Head of caudate nucleus (tissue), 42 donors: ENCODE data around the gene CCM2L.

Experiments used
- DNase-seq, 42 donors: peaks; one replicate each; pipeline versions ENCODE4 v3.0.0 to v3.0.0-alpha.2; 2020 to 2021; ENCODE audit warnings: mixed read lengths in 7 of 42
- intact Hi-C: fragments of 100-400 bp; cut with DNase I; formaldehyde crosslinking; loops from one replicate; pipeline ENCODE4 v1.15.0; 2022

CCM2L gene

DNA sequence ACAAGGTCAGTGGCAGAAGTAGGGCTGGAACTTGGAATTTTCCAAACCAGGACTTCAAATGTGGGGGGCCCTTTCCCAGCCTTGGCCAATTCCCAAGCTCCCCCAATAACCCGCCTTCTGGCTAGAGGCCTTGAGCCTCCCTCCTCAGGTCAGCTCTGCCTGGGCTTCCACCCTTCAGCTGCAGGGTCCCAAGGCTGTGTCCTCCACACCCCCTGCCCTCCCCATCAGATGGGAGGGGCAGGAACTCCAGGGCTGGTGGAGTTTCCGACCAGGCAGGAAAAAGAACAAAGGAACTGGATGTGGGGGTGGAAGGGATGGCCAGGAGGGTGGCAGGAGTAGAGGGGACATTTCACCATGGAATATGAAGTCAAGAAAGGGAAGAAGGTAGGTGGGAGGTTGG lies at the start of gene CCM2L:
CCM2L (plus strand) TSS at position 338 of the 400 bp plus-strand sequence; CDS start at position 355, 17 bp downstream.
- intact Hi-C loops, result no loop called here
- DNase-seq, result no peak

GRCh38 chr20:31962761-31963160 lies 47.5 kb upstream of the CCM2L start:
- DNase-seq, result no peak
- intact Hi-C loops, result no loop called here

DNA sequence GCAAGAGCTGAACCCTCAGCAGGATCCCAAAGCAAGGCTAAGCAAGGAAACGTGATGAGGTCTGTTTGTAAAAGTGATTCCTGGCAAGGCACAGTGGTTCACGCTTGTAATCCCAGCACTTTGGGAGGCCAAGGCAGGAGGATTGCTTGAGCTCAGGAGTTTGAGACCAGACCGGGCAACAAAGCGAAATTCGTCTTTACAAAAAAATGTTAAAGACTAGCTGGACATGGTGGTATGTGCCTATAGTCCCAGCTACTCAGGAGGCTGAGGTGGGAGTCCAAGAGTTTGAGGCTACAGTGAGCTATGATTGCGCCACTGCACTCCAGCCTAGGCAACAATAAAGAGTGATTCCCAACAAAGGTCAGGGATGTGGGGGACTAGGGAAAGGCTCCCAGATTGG lies 46.3 kb upstream of the CCM2L start:
- DNase-seq, result no peak
- intact Hi-C loops, result no loop called here

DNA sequence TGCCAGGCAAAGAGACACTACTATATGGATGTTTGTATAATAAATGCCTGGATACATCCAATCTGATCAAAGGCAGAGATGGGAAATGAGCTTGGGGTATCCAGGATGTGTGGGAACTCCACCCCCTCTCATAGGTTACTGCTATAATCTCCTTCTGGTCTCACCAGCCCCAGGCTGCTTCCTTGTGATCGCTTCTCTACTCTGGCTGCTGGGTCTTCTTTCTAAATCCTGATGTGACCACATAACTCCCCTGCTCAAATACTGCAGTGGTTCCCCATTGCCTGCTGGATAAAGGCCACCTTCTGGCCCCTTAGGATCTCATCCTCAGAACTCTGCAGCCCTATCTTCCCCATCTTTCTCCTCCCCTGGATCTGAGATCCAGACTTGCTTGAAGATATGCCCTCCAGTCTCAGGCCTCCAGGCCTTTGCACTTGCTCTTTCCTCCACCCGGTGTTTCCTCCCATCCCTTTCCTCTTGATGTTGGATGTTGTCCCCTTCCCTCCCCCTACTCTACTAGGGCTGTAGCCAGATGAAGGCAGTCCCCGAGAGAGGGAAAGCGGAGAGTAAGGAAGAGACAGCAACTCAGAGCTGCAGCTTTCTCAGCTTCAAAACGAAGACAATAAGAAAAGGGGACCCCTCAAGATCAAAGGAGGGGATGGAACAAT lies 43.1 kb upstream of the CCM2L start:
- intact Hi-C loops, result no loop called here
- DNase-seq, result no peak

GRCh38 chr20:31967830-31968249 lies 42.4 kb upstream of the CCM2L start, which contains the start of gene XKR7:
Gene XKR7, plus strand, starts transcription at chr20:31968151. Its CDS starts 25 bp downstream, at chr20:31968176.
- peak in 28 of 42 donors; percentile 11 to 60 (median 32) for DNase-seq
- intact Hi-C loops, result no loop called here

DNA sequence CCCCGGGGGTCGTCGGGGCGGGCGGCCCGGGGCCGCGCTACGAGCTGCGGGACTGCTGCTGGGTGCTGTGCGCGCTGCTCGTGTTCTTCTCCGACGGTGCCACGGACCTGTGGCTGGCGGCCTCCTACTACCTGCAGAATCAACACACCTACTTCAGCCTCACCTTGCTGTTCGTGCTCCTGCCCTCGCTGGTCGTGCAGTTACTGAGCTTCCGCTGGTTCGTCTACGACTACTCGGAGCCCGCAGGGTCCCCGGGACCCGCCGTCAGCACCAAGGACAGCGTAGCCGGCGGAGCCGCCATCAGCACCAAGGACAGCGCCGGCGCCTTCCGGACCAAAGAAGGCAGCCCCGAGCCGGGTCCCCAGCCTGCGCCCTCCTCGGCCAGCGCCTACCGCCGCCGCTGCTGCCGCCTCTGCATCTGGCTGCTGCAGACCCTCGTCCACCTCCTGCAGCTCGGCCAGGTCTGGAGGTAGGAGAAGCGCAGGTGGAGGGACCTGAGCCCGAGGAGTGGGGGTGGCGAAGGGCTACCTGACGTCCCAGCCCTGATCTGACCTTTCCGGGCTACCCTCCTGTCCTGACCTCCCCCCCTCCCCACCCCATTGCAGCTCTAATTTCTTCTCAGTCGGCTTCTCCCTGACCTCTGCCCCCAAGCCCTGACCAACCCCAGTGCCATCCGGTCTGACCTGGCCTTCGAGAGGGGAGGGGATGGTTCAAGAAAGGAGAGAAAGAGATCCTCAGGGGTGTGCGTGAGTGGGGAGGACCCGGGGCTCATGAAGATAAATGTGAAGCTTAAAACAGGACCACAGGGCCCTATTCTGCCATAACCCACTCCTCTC lies 41.7 kb upstream of the CCM2L start:
- DNase-seq, result peak; percentile 30 to 88 (median 69)
- intact Hi-C loops, result no loop called here

- intact Hi-C loops, result no loop called here
- no peak for DNase-seq
Measured at GRCh38 chr20:31969991-31970390, 40.2 kb upstream of the CCM2L start.

GRCh38 chr20:31972471-31973021 lies 37.7 kb upstream of the CCM2L start:
- no peak for DNase-seq
- intact Hi-C loops, result no loop called here

GRCh38 chr20:31974296-31974695 lies 35.9 kb upstream of the CCM2L start:
- intact Hi-C loops, result no loop called here
- DNase-seq, result no peak

DNA sequence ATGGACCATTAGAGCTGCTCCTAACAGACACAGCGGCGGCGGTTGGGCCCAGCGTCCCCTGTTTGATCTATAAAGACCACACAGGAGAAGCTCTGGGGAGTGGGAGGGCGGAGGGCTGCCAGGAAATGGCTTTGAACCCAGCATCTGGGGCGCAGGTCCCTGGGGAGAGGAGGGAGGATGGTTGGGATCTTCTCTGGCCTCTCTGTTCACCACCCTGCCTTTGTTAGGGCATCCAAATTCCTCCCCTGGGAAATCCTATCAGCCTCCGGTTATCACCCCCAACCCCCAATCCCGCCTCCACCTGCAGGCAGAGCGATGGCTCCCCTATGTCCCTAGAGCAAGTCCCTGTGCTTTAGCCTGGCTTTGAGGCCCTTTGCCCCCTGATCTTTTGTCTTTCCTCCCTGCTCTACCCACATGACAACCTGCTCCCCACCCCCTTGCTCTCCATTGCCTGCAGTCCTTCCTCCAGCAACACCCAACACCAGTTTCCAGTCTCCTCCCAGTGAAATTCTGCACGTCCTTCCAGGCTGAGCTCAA lies 35.2 kb upstream of the CCM2L start:
- no peak for DNase-seq
- intact Hi-C loops, result no loop called here

- DNase-seq, result no peak
- intact Hi-C loops, result no loop called here
Measured at GRCh38 chr20:31975874-31976273, 34.4 kb upstream of the CCM2L start.

- intact Hi-C loops, result no loop called here
- no peak for DNase-seq
Measured at GRCh38 chr20:31977080-31977479, 33.2 kb upstream of the CCM2L start.

DNA sequence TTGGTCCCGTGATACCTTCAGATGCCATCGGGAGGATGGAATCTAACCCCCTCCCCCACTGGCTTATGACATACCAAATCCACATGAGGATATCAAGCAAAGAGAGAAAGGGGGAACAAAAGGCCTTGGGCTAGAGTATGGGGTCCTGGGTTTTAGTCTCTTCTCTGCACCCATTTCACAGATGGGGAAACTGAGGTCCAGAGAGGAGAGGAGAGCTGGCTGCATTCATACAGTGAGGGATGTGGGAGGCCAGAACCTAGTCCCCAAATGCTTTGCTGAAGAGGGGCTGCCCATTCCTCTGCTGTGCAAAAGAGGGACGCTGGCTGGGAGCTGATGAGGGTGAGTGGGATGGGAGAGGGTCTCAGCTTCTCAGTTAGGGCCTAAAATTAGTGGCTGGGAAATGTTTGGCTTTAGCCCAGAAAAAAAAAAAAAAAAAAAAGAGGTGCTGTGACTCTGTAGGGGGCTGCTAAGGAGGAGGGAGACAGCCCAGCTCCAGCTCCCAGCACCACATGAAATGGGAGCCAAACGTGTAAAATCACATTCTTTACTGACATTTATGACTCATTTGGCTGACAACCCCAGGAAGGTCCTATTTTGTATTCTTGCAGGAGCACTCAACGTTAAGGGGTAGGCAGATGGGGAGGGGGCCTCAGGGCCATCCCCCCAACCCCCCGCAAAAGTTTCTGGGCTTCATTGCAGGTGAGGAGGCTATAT lies 30.4 kb upstream of the CCM2L start:
- intact Hi-C loops, result no loop called here
- DNase-seq, result no peak

- DNase-seq, result no peak
- intact Hi-C loops, result no loop called here
Measured at GRCh38 chr20:31981784-31982183, 28.5 kb upstream of the CCM2L start.

DNA sequence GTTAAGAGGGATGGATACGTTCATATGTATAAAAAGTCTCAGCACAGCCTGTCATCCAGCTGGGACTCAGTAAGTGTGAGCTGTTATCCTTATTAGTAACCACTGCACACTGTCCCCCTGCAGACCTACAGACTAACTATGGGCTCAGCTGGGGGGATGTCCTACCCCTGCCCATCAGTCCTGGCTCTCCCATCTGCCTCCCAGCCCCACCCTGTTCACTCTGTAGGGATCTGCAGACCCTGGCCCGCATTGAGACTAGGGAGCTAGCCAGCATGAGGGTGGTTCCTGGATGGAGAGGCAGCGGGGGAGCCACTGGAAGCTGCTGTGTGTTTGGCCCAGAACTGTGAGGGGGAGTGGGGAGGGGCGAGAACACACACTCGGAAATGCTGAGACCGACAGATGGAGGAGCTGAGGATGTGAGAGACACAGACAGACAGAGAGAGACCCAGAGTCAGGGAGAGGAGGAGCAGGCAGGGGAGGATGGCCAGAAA lies 25.2 kb upstream of the CCM2L start:
- DNase-seq, result no peak
- intact Hi-C loops, result no loop called here

DNA sequence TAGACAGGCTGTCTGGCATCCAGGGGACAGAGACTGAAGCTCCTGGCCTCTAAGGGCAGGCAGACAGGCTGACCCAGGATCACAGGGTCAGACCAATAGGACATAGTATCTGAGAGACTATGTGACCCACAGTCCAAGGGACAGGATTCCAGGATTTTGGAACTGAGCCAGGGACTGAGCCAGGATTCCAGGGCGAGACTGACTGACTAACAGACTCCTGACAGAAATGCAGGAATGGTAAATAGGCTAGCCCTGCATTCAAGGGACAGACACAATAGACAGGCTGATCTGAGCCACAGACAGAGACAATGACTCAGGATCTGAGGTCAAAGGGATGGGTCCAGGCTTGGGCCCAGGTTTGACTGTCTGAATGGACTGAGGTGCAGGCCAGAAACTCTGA lies 22.5 kb upstream of the CCM2L start:
- DNase-seq, result no peak
- intact Hi-C loops, result no loop called here

DNA sequence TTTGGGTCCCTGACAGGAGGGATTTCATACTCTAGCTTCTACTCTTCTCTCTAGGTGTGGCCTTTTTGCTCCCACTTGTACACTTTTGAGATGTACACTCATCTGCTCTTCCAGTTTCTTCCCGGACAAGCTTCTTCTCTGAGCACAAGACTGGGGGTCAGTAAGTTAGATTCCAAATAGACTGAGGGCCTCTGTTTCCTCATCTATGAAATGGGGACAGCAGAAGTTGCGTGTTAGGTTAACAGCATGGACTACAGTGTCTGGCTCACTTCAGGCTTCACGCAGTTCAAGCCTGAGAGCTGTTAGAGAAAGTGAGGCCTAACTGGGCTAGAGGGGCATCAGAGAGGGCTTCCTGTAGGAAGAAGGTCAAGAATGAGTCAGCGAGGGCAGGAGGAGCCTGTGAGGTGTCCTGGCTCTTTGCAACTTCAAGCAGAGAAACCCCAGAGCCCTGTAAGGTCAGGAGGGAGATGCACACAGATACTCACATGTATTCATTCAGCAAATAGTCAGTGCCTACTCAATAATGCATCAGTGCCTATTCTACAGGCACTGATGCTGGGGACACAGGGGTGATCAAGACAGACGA lies 21.7 kb upstream of the CCM2L start:
- no peak for DNase-seq
- intact Hi-C loops, result no loop called here

GRCh38 chr20:31989030-31989645 lies 21.1 kb upstream of the CCM2L start:
- DNase-seq, result no peak
- intact Hi-C loops, result no loop called here
